ENCODE measurements around the gene SH3PXD2B.

SH3PXD2B gene

GRCh38 chr5:172452398-172453205, 1.7 kb downstream of the SH3PXD2B start:
- no peak for DNase-seq

DNA sequence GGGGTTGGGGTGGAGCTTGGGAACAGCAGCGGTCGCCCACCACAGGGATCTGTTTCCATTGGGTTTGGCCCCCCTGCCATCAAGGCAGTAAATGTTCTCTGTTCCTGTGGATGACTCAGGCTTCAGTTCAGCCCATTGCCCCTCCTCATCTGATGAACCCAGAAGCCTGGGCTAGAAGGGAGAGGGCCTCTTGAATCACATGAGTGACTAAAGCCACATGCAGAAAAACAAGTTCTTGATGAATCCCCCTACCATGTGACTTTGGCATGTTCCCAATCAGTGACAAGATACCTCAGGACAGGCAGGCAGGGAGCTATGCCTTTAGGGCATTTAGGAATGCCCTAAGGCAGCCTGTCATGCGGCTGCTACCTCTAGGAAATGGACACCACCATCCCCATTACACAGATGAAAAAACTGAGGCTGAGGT, 2.5 kb downstream of the SH3PXD2B start:
- DNase-seq: no peak

GRCh38 chr5:172450861-172451695, 3.2 kb downstream of the SH3PXD2B start:
- DNase-seq: peak in 1 of 2 experiments; percentile 31

DNA sequence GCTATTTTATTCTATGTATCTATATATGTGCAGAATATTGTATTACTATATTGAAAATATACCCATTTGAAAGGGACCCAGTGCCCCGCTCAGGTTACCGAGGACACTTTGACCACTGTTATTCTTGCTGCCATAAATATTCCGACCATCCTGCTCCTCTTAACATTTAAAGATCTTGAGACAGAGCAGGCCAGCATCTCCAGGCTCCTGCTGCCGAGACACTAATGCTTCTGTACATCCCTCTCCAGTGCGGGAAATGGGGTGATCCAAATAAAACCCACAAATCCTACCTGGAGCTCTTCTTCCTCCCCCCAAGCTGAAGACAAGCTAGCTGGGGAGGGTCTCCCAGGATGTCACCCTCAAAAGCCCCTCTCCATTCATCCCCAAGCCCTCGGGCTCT, 3.9 kb downstream of the SH3PXD2B start:
- no peak for DNase-seq

DNA sequence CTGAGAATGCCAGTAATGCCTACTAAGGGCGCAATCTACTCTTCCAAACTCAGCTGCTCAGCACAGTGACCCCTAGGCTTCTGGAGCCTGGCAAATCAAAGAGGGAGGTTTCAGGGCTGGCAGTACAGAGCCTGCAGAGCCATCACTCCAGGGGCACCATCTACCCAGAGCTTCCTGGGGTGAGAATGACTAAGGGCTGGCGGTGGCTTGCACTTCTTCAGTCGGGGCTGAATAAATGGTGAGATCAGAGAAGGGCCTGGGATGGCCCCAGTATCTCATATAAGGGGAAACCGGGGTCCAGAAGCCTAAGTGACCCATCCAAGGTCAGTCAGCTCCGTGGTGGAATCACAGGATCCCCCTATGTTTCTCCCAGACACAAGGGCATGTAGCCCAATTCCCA, 5.3 kb downstream of the SH3PXD2B start:
- DNase-seq: no peak

DNA sequence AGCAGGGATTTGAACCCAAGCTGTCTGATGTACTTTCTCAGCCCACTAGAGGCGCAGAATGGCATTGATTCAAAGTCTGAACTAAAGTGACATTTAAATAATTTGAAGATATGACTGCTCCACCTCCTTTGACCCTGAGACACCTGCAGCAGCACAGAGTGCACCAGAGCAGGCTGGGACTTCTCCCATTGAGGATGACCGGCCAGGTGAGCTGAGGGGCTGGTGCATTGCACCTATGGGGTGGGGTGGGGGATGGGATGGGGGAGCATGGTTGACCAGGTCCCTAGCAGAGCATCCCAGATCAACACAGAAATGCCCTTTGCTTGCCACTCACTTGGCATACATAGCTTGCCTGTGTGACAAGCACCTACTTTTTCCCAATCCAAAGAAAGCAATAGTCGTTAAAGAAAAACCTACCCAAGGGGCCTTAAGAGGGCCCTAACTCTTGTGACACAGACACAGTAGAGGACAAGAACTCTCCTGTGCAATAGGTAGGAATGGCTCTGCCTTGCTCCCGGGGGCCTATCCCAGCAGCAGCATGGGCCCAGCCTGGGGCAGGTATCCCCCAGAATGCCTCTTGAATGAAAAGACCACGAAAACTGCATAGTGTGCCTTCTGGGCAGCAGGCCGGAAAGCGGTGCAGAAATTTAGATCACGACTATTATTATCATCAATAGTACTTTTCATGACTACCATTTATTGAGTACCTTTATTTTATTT, 6.5 kb downstream of the SH3PXD2B start:
- DNase-seq: peak in 1 of 2 experiments; percentile 2

DNA sequence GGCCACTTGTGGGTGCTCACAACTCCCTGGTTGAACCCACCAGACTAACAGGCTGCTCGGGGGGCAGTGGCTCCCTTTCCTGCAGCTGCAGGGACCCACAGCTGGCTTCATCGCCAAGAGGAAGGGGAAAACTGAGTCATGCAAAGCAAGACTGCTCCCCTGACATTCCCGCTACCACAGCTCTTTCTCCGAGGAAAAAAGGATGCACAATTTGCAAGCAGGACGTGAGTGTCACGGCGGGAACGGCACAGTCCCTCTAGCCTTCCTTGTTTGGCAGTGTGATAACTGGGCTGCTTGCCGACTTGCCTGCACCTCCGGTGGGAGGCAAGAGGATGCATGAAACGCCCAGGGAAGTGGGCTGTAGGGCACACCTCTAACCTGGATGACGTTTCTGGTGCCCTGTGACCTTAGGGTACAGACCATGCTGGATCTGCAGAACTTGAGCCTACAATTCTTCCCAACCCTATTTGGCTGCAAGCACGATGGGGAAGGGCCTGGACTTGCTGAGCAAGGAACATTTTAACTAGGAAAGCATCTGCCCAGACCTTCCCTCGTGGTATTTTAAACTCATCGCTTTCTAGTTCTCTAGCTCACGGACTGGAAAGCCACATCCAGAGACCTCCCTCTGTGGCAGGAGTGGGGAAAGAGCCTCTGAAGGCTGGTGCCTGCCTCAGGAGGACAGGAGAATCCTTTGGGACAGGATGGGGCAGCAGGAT, 7.8 kb downstream of the SH3PXD2B start:
- DNase-seq: no peak

- no peak for DNase-seq
These were observed 8.5 kb downstream of the SH3PXD2B start for GRCh38 chr5:172445866-172446265.

DNA sequence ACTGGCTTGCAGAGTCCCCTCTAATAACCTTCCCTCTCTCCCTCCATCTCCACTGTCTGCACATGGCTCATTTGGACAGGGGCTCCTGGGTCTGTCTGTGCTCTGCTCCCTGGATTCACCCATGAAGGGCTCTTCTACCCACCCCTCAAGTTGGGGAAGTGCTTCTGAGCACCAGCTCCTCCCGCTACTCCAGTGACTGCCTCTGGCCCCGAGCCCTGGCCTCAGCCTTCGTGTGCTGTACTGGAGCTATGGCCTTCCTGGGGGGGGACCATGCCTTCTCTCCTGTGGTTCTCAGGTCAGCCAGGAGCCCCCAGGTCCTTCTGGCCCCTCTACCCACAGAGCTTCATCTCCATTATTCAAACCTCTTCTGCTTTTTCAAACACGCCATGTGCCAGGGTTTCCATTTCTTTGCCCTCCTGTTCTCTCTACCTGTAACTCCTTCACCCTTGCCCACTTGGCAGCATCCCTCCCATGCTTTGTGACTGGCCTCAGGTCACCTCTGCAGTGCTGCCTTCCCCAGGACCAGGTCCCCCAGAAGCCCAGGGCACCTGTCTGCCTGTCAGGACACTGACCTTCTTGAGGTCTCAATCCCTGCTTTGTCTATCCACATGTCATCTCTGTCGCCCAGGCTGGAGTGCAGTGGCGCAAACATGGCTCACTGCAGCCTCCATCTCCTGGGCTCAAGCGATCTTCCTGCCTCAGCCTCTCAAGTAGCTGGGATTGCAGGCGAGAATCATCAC, 9.5 kb downstream of the SH3PXD2B start:
- DNase-seq: peak in 1 of 2 experiments; percentile 1

GRCh38 chr5:172444110-172444510, 10.2 kb downstream of the SH3PXD2B start:
- DNase-seq: no peak

GRCh38 chr5:172443441-172444109, 10.8 kb downstream of the SH3PXD2B start:
- no peak for DNase-seq

GRCh38 chr5:172442592-172442991, 11.7 kb downstream of the SH3PXD2B start:
- no peak for DNase-seq

DNA sequence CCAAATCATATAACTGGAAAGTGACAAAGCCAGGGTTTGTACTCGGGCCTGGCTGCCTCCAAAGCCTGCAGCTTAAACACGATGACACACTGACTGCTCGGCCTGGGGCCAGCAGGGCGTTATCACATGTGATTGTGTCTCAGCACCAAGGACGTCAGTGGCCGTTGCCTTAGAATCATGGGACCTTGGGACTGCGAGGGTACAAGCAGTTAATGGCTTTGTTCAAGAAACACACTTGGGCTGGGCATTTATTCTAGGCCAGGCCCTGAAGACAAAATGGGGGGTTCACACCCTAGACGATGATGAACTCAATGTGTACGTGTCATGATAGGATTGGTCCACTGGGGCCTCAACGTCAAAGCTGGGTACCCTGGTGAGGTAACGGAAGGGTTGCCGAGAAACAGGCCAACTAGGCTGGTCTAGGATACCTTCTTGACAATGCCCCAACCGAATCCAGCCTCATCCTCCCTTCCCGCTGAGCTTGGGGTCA, 13.0 kb downstream of the SH3PXD2B start:
- no peak for DNase-seq

DNA sequence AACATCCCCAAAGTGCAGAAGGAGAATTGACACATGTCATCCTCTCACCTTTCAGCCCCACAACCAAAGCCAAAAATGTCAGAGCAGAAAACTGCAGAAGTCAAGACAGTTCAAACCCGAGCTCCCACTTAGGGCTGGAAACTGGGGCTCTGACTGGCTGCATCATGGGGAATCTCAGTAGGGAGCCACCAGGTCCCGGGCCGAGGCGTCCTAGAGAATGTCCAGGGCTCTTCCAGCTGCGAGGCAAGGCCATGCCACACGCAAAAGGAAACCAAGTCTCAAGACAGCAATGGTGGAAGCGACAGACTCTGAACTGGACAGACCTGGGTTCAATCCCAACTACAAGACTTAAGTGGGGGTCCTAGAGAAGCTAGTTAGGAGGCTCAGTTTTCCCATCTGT, 13.8 kb downstream of the SH3PXD2B start:
- no peak for DNase-seq

- no peak for DNase-seq
These were observed 14.4 kb downstream of the SH3PXD2B start for GRCh38 chr5:172439785-172440477.

GRCh38 chr5:172438319-172438668, 16.0 kb downstream of the SH3PXD2B start:
- DNase-seq: no peak

- no peak for DNase-seq
These were observed 16.6 kb downstream of the SH3PXD2B start for GRCh38 chr5:172437445-172438318.

DNA sequence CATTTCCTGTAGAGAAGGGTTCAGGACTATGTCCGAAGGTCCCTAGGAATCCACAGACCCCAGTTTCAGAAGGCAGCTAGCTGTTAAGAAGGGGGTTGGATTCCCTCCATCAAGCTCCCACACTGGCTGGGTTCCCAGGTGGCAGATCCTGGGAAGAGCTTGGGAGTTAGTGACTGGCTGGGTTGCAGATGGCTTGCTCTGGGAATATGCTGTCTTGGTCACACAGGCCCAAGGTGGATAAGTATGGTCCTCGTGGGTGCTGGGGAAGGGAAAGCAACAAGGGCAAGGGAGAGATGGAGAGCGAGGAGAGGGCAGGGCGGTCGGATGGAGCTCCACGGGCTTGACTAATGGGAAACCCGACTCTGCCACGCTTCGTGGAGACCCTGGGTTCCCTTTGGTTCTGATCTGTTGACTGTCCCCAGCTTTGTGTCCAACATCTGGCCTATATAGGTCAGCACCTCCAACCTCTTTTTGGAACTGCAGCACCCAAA, 17.4 kb downstream of the SH3PXD2B start:
- DNase-seq: no peak

Data from Kasumi-1 (cell line).